IMR-90 (cell line): Measurements from ENCODE around the gene ROR2. TPM values are rescaled to one million over a fixed set of nuclear protein-coding genes. Genes with fewer than 3 reads are reported as not detected.

Source experiments
- ATAC-seq: fragments of 200-7000 bp; cut with Tn5 transposase; 2 replicates; pipeline ENCODE4 v1.9.1; 2020; ENCODE audit warnings: low read depth, mild to moderate bottlenecking, moderate library complexity
- BruUV-seq: library from RNA; stranded (reverse); fragments of 400-500 nt; replicated peaks from 2 replicates; lab custom pipeline; 2021; lab: Mats Ljungman, UMichigan
- CTCF ChIA-PET: fragments of 300-600 bp; formaldehyde crosslinking; extraction: SDS; loops from one replicate; lab custom pipeline; 2021; ENCODE audit warnings: antibody characterized with exemption; lab: Yijun Ruan, JAX
- POLR2A ChIA-PET: fragments of 300-600 bp; sonication (Branson Sonifier 250); formaldehyde crosslinking; loops from one replicate; lab custom pipeline; 2022; ENCODE audit warnings: antibody characterized with exemption; ENCODE audit not compliant: unreplicated experiment; lab: Charles Lee
- DNase-seq: peaks from one replicate; pipeline ENCODE4 v3.0.0; 2013
- H2AFZ ChIP-seq: replicated peaks from 2 replicates; pipeline ENCODE3; 2013; ENCODE audit warnings: low read length, mild to moderate bottlenecking; ENCODE audit not compliant: poor library complexity
- H2AK5ac ChIP-seq: 2 replicates; pipeline ENCODE4 v1.6.1; 2013; ENCODE audit warnings: low read depth, low read length, inconsistent platforms
- H2AK9ac ChIP-seq: replicated peaks from 2 replicates; pipeline ENCODE3; 2013; ENCODE audit warnings: mild to moderate bottlenecking, low read depth, low read length, moderate library complexity; ENCODE audit not compliant: poor library complexity
- H2BK120ac ChIP-seq: 2 replicates; pipeline ENCODE4 v1.6.1; 2013; ENCODE audit warnings: low read depth, low read length, inconsistent platforms
- H2BK15ac ChIP-seq: 3 replicates; pipeline ENCODE4 v1.6.1; 2013; ENCODE audit warnings: low read depth, low read length, inconsistent platforms
- H2BK20ac ChIP-seq: 2 replicates; pipeline ENCODE4 v1.6.1; 2013; ENCODE audit warnings: low read depth, mild to moderate bottlenecking, inconsistent platforms, low read length, moderate library complexity
- H2BK5ac ChIP-seq: 2 replicates; pipeline ENCODE4 v1.6.1; 2013; ENCODE audit warnings: mild to moderate bottlenecking, low read depth, low read length, inconsistent platforms; ENCODE audit not compliant: poor library complexity, severe bottlenecking
- H3K14ac ChIP-seq: replicated peaks from 2 replicates; pipeline ENCODE4 v1.6.1; 2013; ENCODE audit warnings: low read depth, low read length, inconsistent platforms
- H3K18ac ChIP-seq: 2 replicates; pipeline ENCODE4 v1.6.1; 2013; ENCODE audit warnings: low read depth, low read length, control low read depth
- H3K23ac ChIP-seq: 2 replicates; pipeline ENCODE4 v1.6.1; 2013; ENCODE audit warnings: low read depth, low read length, inconsistent platforms
- H3K27ac ChIP-seq: 2 replicates; pipeline ENCODE4 v1.5.1; 2013; ENCODE audit warnings: mild to moderate bottlenecking, control low read depth, low read length; ENCODE audit not compliant: insufficient read depth
- H3K27me3 ChIP-seq: 2 replicates; pipeline ENCODE4 v1.6.1; 2013; ENCODE audit warnings: low read length; ENCODE audit not compliant: control insufficient read depth, insufficient read depth
- H3K36me3 ChIP-seq: 2 replicates; pipeline ENCODE4 v1.6.1; 2013; ENCODE audit warnings: low read length, mixed read lengths; ENCODE audit not compliant: control insufficient read depth, insufficient read depth
- H3K4ac ChIP-seq: 2 replicates; pipeline ENCODE4 v1.6.1; 2013; ENCODE audit warnings: low read depth, low read length, inconsistent platforms
- H3K4me1 ChIP-seq: 2 replicates; pipeline ENCODE4 v1.6.1; 2013; ENCODE audit warnings: low read length, mixed read lengths; ENCODE audit not compliant: control insufficient read depth, insufficient read depth
- H3K4me2 ChIP-seq: 2 replicates; pipeline ENCODE4 v1.6.1; 2013; ENCODE audit warnings: low read depth, mild to moderate bottlenecking, control low read depth, low read length, moderate library complexity
- H3K4me3 ChIP-seq: 2 replicates; pipeline ENCODE4 v1.5.1; 2013; ENCODE audit warnings: low read depth, mild to moderate bottlenecking, control low read depth, low read length, moderate library complexity; ENCODE audit not compliant: insufficient read depth
- H3K56ac ChIP-seq: 2 replicates; pipeline ENCODE4 v1.6.1; 2013; ENCODE audit warnings: low read length, inconsistent platforms; ENCODE audit not compliant: insufficient read depth; ENCODE audit errors: extremely low read depth
- H3K79me1 ChIP-seq, 2 experiments: 2 replicates each; pipeline ENCODE4 v1.6.1; 2013; ENCODE audit warnings: low read length in 2 of 2, inconsistent platforms in 1 of 2, low read depth in 1 of 2
- H3K9ac ChIP-seq: 2 replicates; pipeline ENCODE4 v1.6.1; 2013; ENCODE audit warnings: low read depth, low read length, control low read depth
- H3K9me1 ChIP-seq: 2 replicates; pipeline ENCODE4 v1.6.1; 2013; ENCODE audit warnings: low read length, inconsistent platforms; ENCODE audit not compliant: insufficient read depth
- H3K9me3 ChIP-seq: 2 replicates; pipeline ENCODE4 v1.6.1; 2013; ENCODE audit warnings: low read length; ENCODE audit not compliant: control insufficient read depth, insufficient read depth
- H4K20me1 ChIP-seq: 2 replicates; pipeline ENCODE4 v1.6.1; 2013; ENCODE audit warnings: low read length, inconsistent platforms; ENCODE audit not compliant: insufficient read depth
- H4K5ac ChIP-seq: 2 replicates; pipeline ENCODE4 v1.6.1; 2013; ENCODE audit warnings: mild to moderate bottlenecking, low read depth, low read length, control low read depth
- H4K8ac ChIP-seq, 2 experiments: 2 replicates each; pipeline ENCODE4 v1.6.1; 2013; ENCODE audit warnings: low read depth in 2 of 2, low read length in 2 of 2, control low read depth in 1 of 2, inconsistent platforms in 1 of 2
- H4K91ac ChIP-seq: 2 replicates; pipeline ENCODE4 v1.6.1; 2013; ENCODE audit warnings: low read depth, low read length, inconsistent platforms; ENCODE audit not compliant: insufficient read depth
- CEBPB ChIP-seq: IDR thresholded peaks from 2 replicates; pipeline ENCODE4 v1.6.1; 2012; ENCODE audit warnings: low read depth, low read length, improper control_type of control experiment
- CHD1 ChIP-seq: IDR thresholded peaks from 2 replicates; pipeline ENCODE4 v1.6.1; 2012; ENCODE audit warnings: low read depth, low read length, improper control_type of control experiment
- CTCF ChIP-seq: conservative IDR thresholded peaks from 2 replicates; pipeline ENCODE4 v1.5.1; 2012; ENCODE audit warnings: mild to moderate bottlenecking, low read depth, low read length, improper control_type of control experiment
- ELK1 ChIP-seq: fragments of 150-350 bp; IDR thresholded peaks from 2 replicates; pipeline ENCODE4 v1.6.1; 2016; ENCODE audit warnings: low read depth, mild to moderate bottlenecking, low read length, moderate library complexity, borderline replicate concordance
- FOS ChIP-seq: fragments of 150-350 bp; IDR thresholded peaks from 2 replicates; pipeline ENCODE4 v1.6.1; 2016; ENCODE audit warnings: low read depth, low read length
- MAZ ChIP-seq: IDR thresholded peaks from 2 replicates; pipeline ENCODE4 v1.6.1; 2012; ENCODE audit warnings: low read depth, mild to moderate bottlenecking, low read length, improper control_type of control experiment, moderate library complexity, borderline replicate concordance
- MXI1 ChIP-seq: IDR thresholded peaks from 2 replicates; pipeline ENCODE4 v1.6.1; 2012; ENCODE audit warnings: low read depth, mild to moderate bottlenecking, low read length, moderate library complexity, borderline replicate concordance
- NFE2L2 ChIP-seq: fragments of 150-350 bp; IDR thresholded peaks from 2 replicates; pipeline ENCODE4 v1.6.1; 2016; ENCODE audit warnings: low read depth, mild to moderate bottlenecking, low read length
- RCOR1 ChIP-seq: IDR thresholded peaks from 2 replicates; pipeline ENCODE4 v1.6.1; 2012; ENCODE audit warnings: mild to moderate bottlenecking, low read length, improper control_type of control experiment; ENCODE audit not compliant: insufficient replicate concordance
- WGBS, 2 experiments: methylation state at CpG; one replicate each; pipeline versions ENCODE4 v1.1.5 to v1.1.7; 2013; ENCODE audit warnings: missing lambda C conversion rate in 2 of 2; ENCODE audit not compliant: insufficient read length in 1 of 2; ENCODE audit errors: extremely low coverage in 2 of 2; 5-methylcytosine and 5-hydroxymethylcytosine counted together
- dilution Hi-C: fragments of 300-500 bp; cut with HindIII; formaldehyde crosslinking; loops from one replicate; pipeline ENCODE4 v1.14.3; 2018; ENCODE audit warnings: low sequenced_read_pairs; ENCODE audit not compliant: unreplicated experiment
- in situ Hi-C: fragments of 300-500 bp; cut with MboI; formaldehyde crosslinking; loops from 3 replicates; pipeline ENCODE4 v1.14.3; 2019; ENCODE audit warnings: low sequenced_read_pairs, inconsistent platforms, mixed read lengths
- intact Hi-C: fragments of 100-400 bp; cut with micrococcal nuclease; formaldehyde crosslinking; loops from 2 replicates; pipeline ENCODE4 v1.10.0; 2022
- polyA plus RNA-seq, 3 experiments: library from polyadenylated mRNA; depleted of rRNA; stranded (reverse); fragments of >200 nt; gene quantifications; 2 replicates each; pipeline ENCODE4 v1.2.3, GENCODE V29; 2012; ENCODE audit warnings: low replicate concordance in 1 of 3
- total RNA-seq: library from RNA; depleted of rRNA; stranded (reverse); fragments of >200 nt; gene quantifications from 2 replicates; pipeline ENCODE4 v1.2.3, GENCODE V29; 2012
- TF ChIP-seq, protein P1 (sequence below): fragments of 150-350 bp; IDR thresholded peaks from 2 replicates; pipeline ENCODE4 v1.6.1; 2017; ENCODE audit warnings: mild to moderate bottlenecking, antibody characterized with exemption, low read length, low read depth

The ROR2 gene
- total and polyA plus RNA-seq, 2 of the 4 experiments (the other 2 are of a cell fraction): 2.3 to 4.8 TPM

DNA sequence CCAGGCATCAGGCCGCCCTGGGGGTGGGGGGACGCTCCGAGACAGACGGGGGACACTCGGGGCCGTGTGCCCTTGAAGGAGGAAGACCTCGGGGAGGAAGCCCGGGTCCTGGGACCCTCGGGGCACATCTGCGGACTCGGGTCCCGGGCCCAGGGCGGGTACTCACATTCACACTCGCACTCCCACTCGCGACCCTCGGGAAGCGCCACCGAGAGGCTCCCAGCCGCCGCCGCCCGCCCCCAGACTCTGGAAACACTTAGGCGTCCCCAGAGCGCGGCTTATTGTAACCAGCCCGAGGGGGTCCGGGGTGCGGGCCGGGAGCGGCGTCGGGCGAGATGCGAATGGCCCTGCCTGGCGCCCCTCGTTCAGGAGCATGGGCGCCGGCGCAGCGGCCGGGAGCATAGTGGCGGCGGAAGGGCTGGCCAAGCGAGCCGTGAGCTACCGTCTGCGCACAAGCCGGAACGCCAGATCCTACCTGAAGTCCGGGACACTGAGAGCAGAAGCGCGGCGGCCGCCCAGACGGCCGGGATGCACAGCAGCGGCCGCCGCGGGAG, 559 bp downstream of the ROR2 start:
- POLR2A ChIA-PET: interaction anchor here (0.6 to 1.1 kb wide), 2 partner anchors 49 to 178 kb away, joined by 3 read pairs; no protein-coding TSS in a partner anchor
- WGBS, 2 experiments: 1% methylated on average over 23 of the region's 61 CpGs; no CpG with 5 or more reads in 1 of the 2 experiments
- 0 out of 2 replicates have a peak overlapping the region, but pooled peaks have one; percentile 18 for H3K4me2 ChIP-seq

More for the DNA sequence above, 559 bp downstream of the ROR2 start:
- ATAC-seq: peak; percentile 18
- peaks cover 5% of the 10 kb centered on the region for H3K9me1 ChIP-seq
- H2AK9ac ChIP-seq: peak overlapping the region; percentile 79
- intact Hi-C loops (loop anchor here (2.0 to 5.0 kb wide), 4 partner anchors 52 to 215 kb away; no protein-coding TSS in a partner anchor), dilution Hi-C loops (no loop called here), in situ Hi-C loops (no loop called here)
- BruUV-seq: no TSS peak
- no peak overlapping the region for H3K14ac ChIP-seq
- peaks cover 5 to 18% of the 10 kb centered on the region in 2 experiments; a peak in 2 of 4 replicates for H3K79me1 ChIP-seq
- TF ChIP-seq ELK1 (no peak), FOS (no peak), NFE2L2 (no peak), CHD1 (no peak), RCOR1 (no peak), CEBPB (no peak), MAZ (no peak), MXI1 (no peak), CTCF (no peak)
- TF ChIP-seq, protein P1, sequence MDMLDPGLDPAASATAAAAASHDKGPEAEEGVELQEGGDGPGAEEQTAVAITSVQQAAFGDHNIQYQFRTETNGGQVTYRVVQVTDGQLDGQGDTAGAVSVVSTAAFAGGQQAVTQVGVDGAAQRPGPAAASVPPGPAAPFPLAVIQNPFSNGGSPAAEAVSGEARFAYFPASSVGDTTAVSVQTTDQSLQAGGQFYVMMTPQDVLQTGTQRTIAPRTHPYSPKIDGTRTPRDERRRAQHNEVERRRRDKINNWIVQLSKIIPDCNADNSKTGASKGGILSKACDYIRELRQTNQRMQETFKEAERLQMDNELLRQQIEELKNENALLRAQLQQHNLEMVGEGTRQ: no peak
- no peak overlapping the region for H4K91ac ChIP-seq
- no peak overlapping the region for H2BK15ac ChIP-seq
- no peaks in the 10 kb centered on the region; the same call in 1 of the 2 replicates for H3K27me3 ChIP-seq
- H3K9ac ChIP-seq: peak overlapping the region; percentile 77
- no peak overlapping the region for H3K23ac ChIP-seq
- H4K5ac ChIP-seq: no peak overlapping the region
- no peak overlapping the region for H2BK20ac ChIP-seq
- peak overlapping the region; percentile 52; the same call in 1 of the 2 replicates for H3K4ac ChIP-seq
- peak overlapping the region; percentile 64; the same call in 1 of the 2 replicates for H2BK120ac ChIP-seq
- H2AK5ac ChIP-seq: no peak overlapping the region; the same call in 1 of the 2 replicates
- H2AFZ ChIP-seq: peak overlapping the region; percentile 90
- H3K9me3 ChIP-seq: peaks cover 3% of the 10 kb centered on the region; the same call in 1 of the 2 replicates
- H4K20me1 ChIP-seq: peaks cover 14% of the 10 kb centered on the region; the same call in 1 of the 2 replicates
- H3K27ac ChIP-seq: peak overlapping the region; percentile 63
- H3K4me3 ChIP-seq: peak overlapping the region; percentile 71
- CTCF ChIA-PET: interaction anchor here (1.0 to 1.7 kb wide), 6 partner anchors 86 to 184 kb away, joined by 3 to 5 read pairs (median 4); no protein-coding TSS in a partner anchor
- H2BK5ac ChIP-seq: no peak overlapping the region
- H3K18ac ChIP-seq: peak overlapping the region; percentile 37; the same call in 1 of the 2 replicates
- H3K56ac ChIP-seq: no peak overlapping the region
- H3K36me3 ChIP-seq: no peaks in the 10 kb centered on the region
- no peak overlapping the region for H4K8ac ChIP-seq
- peaks cover 16% of the 10 kb centered on the region for H3K4me1 ChIP-seq
- no peak for DNase-seq
